HepG2 (cell line): ENCODE data around the gene ETFB. TPM values are rescaled to one million over a fixed set of nuclear protein-coding genes. Genes with fewer than 3 reads are reported as not detected.

ENCODE experiments used
- CHD2 ChIP-seq: IDR thresholded peaks from 2 replicates; pipeline ENCODE4 v1.6.1; 2011; ENCODE audit warnings: low read depth, low read length, improper control_type of control experiment
- EED ChIP-seq: sonication (generic); formaldehyde crosslinking; IDR thresholded peaks from 2 replicates; pipeline ENCODE4 v1.5.0; 2020; ENCODE audit warnings: mild to moderate bottlenecking, missing genetic modification reagents
- KIAA2018 ChIP-seq: sonication (generic); formaldehyde crosslinking; IDR thresholded peaks from 2 replicates; pipeline ENCODE4 v1.5.0; 2020; ENCODE audit warnings: mild to moderate bottlenecking, missing genetic modification reagents, borderline replicate concordance
- MAF1 ChIP-seq: sonication (generic); formaldehyde crosslinking; IDR thresholded peaks from 2 replicates; pipeline ENCODE4 v1.5.0; 2020; ENCODE audit warnings: missing genetic modification reagents, borderline replicate concordance
- MIER2 ChIP-seq: IDR thresholded peaks from 2 replicates; pipeline ENCODE4 v1.6.1; 2016; ENCODE audit warnings: missing biosample characterization, missing genetic modification reagents
- NR2C2 ChIP-seq: sonication (generic); formaldehyde crosslinking; IDR thresholded peaks from 2 replicates; pipeline ENCODE4 v1.4.0; 2020; ENCODE audit warnings: missing genetic modification reagents, mild to moderate bottlenecking, moderate library complexity, borderline replicate concordance
- NRL ChIP-seq: sonication (generic); formaldehyde crosslinking; IDR thresholded peaks from 2 replicates; pipeline ENCODE4 v1.5.0; 2020; ENCODE audit warnings: missing genetic modification reagents, mild to moderate bottlenecking, moderate library complexity, borderline replicate concordance
- PATZ1 ChIP-seq: sonication (generic); formaldehyde crosslinking; IDR thresholded peaks from 2 replicates; pipeline ENCODE4 v1.4.0; 2020; ENCODE audit warnings: missing genetic modification reagents
- TAF1 ChIP-seq: sonication (generic); formaldehyde crosslinking; IDR thresholded peaks from 2 replicates; pipeline ENCODE4 v1.4.0; 2020; ENCODE audit warnings: missing genetic modification reagents
- ZFP41 ChIP-seq: sonication (generic); formaldehyde crosslinking; IDR thresholded peaks from 2 replicates; pipeline ENCODE4 v1.4.0; 2020; ENCODE audit warnings: mild to moderate bottlenecking, missing genetic modification reagents, borderline replicate concordance
- ZFP82 ChIP-seq: sonication (generic); formaldehyde crosslinking; IDR thresholded peaks from 2 replicates; pipeline ENCODE4 v1.5.1; 2020; ENCODE audit warnings: mild to moderate bottlenecking, missing genetic modification reagents, borderline replicate concordance
- ZNF552 ChIP-seq: sonication (generic); formaldehyde crosslinking; IDR thresholded peaks from 2 replicates; pipeline ENCODE4 v1.9.0; 2022; ENCODE audit warnings: missing genetic modification reagents, mild to moderate bottlenecking, borderline replicate concordance
- polyA plus RNA-seq, 8 experiments: library from polyadenylated mRNA; depleted of rRNA in 3 of 8; stranded (reverse) in 7 of 8; unstranded in 1 of 8; fragments of >200 nt; fragmentation: Illumina TruSeq in 4 of 8; extraction: Trizol in 4 of 8; gene quantifications; 2 replicates each; pipeline versions ENCODE4 v1.2.1 to v1.2.3, GENCODE V29; 2011 to 2016; ENCODE audit warnings: low read depth in 4 of 8, missing spikeins in 1 of 8, mixed read lengths in 1 of 8; ENCODE audit not compliant: insufficient read depth in 1 of 8
- total RNA-seq, 5 experiments: library from RNA; depleted of rRNA; stranded (reverse); fragments of >200 nt; fragmentation: Illumina TruSeq; extraction: Trizol; gene quantifications; 2 replicates each; pipeline ENCODE4 v1.2.3, GENCODE V29; 2016; ENCODE audit warnings: low read depth in 1 of 5
- TF ChIP-seq, protein P1 (sequence below): sonication (generic); formaldehyde crosslinking; IDR thresholded peaks from 2 replicates; pipeline ENCODE4 v1.5.0; 2020; ENCODE audit warnings: mild to moderate bottlenecking, missing genetic modification reagents

The ETFB gene
- total and polyA plus RNA-seq, 2 of the 13 experiments (the other 11 are each of a cell fraction or from before 2014, with no cell fraction given) = 678 to 1,314 TPM

DNA sequence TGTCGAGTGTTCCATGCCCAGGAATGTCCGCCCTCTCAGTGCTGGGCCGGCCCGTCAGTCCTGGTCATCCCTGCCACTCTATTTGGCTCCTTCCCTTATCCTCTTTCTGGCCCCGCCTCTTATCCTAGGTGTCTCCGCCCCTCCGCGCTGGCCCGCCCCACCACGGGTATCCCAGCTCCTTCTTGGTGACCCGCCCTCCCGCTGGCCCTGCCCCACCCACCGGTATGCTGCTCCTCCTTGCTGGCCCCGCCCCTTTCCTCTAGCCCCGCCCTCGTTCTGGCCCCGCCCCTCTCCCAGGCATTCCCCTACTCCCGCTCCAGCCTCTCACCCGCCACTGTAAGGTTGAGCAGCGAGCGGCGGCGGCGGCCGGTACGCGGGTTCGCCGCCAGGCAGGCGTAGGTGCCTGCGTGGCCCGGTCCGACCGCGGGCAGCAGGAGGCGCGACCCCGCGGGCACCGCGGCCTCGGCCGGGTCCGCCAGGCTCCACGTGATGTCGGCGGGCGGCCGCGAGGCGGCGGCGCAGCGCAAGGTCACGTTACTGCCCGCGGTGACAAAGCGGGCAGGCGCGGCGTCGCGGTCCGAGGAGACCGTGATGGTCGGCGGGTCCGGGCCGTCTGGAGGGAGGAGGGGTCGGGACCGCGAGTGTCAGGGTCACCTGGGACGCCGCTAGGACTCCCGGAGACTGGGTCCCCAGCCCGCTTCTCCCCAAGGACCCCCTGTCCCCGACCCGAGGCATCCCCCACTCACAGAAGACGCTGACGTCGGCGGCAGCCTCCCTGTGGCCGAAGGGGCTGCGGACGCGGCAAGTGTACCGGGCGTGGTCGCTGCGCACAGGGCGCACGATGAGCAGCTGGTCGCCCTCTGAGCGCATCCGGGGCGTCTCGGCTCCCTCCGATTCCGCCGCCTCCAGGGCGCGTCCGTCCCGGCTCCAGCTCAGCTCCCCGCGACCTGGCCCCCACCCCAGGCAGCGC, 26.2 kb downstream of the ETFB start (continued):
- TF ChIP-seq PATZ1 (CRISPR knock-in tag) = no peak
- TF ChIP-seq CHD2 = no peak
- no peak for TF ChIP-seq NRL (CRISPR knock-in tag)
- no peak for TF ChIP-seq ZFP82 (CRISPR knock-in tag)
- TF ChIP-seq ZFP41 (CRISPR knock-in tag) = no peak
- peak; percentile 42 for TF ChIP-seq TAF1
- no peak for TF ChIP-seq MIER2 (CRISPR knock-in tag)
- TF ChIP-seq ZNF552 = no peak
- no peak for TF ChIP-seq EED
- peak; percentile 47; the same call in 1 of the 2 replicates for TF ChIP-seq NR2C2
- TF ChIP-seq KIAA2018 (CRISPR knock-in tag) = no peak
- TF ChIP-seq, protein P1, sequence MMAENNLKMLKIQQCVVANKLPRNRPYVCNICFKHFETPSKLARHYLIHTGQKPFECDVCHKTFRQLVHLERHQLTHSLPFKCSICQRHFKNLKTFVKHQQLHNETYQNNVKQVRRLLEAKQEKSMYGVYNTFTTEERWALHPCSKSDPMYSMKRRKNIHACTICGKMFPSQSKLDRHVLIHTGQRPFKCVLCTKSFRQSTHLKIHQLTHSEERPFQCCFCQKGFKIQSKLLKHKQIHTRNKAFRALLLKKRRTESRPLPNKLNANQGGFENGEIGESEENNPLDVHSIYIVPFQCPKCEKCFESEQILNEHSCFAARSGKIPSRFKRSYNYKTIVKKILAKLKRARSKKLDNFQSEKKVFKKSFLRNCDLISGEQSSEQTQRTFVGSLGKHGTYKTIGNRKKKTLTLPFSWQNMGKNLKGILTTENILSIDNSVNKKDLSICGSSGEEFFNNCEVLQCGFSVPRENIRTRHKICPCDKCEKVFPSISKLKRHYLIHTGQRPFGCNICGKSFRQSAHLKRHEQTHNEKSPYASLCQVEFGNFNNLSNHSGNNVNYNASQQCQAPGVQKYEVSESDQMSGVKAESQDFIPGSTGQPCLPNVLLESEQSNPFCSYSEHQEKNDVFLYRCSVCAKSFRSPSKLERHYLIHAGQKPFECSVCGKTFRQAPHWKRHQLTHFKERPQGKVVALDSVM (CRISPR knock-in tag) = no peak
- no peak for TF ChIP-seq MAF1 (CRISPR knock-in tag)
